ENCODE data around the gene ABCD2.

- TF ChIP-seq CTCF (IDR thresholded peaks at IDR 0.05; ENCODE audit: low read length) = no peak; the same call in 1 of the 2 replicates
- TF ChIP-seq EZH2phosphoT487 (IDR thresholded peaks at IDR 0.05; ENCODE audit: low read length) = no peak
- no peak for TF ChIP-seq EZH2 (optimal IDR thresholded peaks at IDR 0.05; ENCODE audit: low read depth, low read length)
Observed at GRCh38 chr12:39619660-39620433, at the start of gene ABCD2.
